Measurements from ENCODE around the gene ABCA13.

Gene ABCA13

GRCh38 chr7:48522692-48523091 lies 351.4 kb downstream of the ABCA13 start:
- H3K27me3 ChIP-seq (ENCODE audit: insufficient read depth, low read depth, severe bottlenecking) = no peaks in the 10 kb centered on the region
- H3K4me3 ChIP-seq (ENCODE audit: low read depth, low read length) = no peak overlapping the region
- TF ChIP-seq, protein P1, sequence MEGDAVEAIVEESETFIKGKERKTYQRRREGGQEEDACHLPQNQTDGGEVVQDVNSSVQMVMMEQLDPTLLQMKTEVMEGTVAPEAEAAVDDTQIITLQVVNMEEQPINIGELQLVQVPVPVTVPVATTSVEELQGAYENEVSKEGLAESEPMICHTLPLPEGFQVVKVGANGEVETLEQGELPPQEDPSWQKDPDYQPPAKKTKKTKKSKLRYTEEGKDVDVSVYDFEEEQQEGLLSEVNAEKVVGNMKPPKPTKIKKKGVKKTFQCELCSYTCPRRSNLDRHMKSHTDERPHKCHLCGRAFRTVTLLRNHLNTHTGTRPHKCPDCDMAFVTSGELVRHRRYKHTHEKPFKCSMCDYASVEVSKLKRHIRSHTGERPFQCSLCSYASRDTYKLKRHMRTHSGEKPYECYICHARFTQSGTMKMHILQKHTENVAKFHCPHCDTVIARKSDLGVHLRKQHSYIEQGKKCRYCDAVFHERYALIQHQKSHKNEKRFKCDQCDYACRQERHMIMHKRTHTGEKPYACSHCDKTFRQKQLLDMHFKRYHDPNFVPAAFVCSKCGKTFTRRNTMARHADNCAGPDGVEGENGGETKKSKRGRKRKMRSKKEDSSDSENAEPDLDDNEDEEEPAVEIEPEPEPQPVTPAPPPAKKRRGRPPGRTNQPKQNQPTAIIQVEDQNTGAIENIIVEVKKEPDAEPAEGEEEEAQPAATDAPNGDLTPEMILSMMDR (IDR thresholded peaks at IDR 0.05; ENCODE audit: low read depth, low read length) = no peak
- H3K27ac ChIP-seq = no peak overlapping the region
- DNase-seq = no peak
- no peaks in the 10 kb centered on the region for H3K9me3 ChIP-seq (ENCODE audit: severe bottlenecking)
- H3K36me3 ChIP-seq = no peaks in the 10 kb centered on the region

- Histone ChIP-seq H3K27ac (no peak overlapping the region), H3K27me3 (ENCODE audit: insufficient read depth, low read depth, severe bottlenecking) (no peaks in the 10 kb centered on the region), H3K9me3 (ENCODE audit: severe bottlenecking) (no peaks in the 10 kb centered on the region), H3K36me3 (no peaks in the 10 kb centered on the region), H3K4me3 (ENCODE audit: low read depth, low read length) (no peak overlapping the region)
- DNase-seq = no peak
- TF ChIP-seq, protein P1 (IDR thresholded peaks at IDR 0.05; ENCODE audit: low read depth, low read length) = no peak
These were observed 354.8 kb downstream of the ABCA13 start for GRCh38 chr7:48525736-48526732.

DNA sequence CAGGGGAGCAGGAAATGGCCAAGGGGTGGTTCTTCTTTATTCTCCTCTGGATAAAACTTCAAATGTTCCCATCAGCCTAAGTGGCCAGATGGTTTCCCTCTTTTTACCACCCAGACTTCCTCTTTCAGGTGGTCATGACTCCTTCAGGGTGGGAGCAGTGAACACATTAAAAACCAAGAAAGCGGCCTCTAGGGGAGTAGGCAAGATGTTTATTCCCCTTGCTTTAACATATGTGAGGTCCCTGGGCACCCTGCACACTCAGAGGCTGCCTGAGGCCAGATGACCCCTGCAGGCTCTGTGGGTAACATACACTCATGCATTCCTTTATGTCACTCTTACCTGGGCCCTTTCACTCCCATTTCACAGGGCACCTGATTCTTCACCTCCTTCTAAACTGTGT lies 357.4 kb downstream of the ABCA13 start:
- TF ChIP-seq, protein P1 (IDR thresholded peaks at IDR 0.05; ENCODE audit: low read depth, low read length) = peak; percentile 20; the same call in 1 of the 2 replicates
- DNase-seq = peak; percentile 19
- no peak overlapping the region for H3K4me3 ChIP-seq (ENCODE audit: low read depth, low read length)
- no peaks in the 10 kb centered on the region for H3K36me3 ChIP-seq
- no peaks in the 10 kb centered on the region for H3K27me3 ChIP-seq (ENCODE audit: insufficient read depth, low read depth, severe bottlenecking)
- no peaks in the 10 kb centered on the region for H3K9me3 ChIP-seq (ENCODE audit: severe bottlenecking)
- no peak overlapping the region for H3K27ac ChIP-seq

GRCh38 chr7:48537561-48537960 lies 366.3 kb downstream of the ABCA13 start:
- TF ChIP-seq, protein P1 (IDR thresholded peaks at IDR 0.05; ENCODE audit: low read depth, low read length) = no peak
- DNase-seq = no peak
- Histone ChIP-seq H3K4me3 (ENCODE audit: low read depth, low read length) (no peak overlapping the region), H3K27me3 (ENCODE audit: insufficient read depth, low read depth, severe bottlenecking) (no peaks in the 10 kb centered on the region), H3K27ac (no peak overlapping the region), H3K36me3 (no peaks in the 10 kb centered on the region), H3K9me3 (ENCODE audit: severe bottlenecking) (no peaks in the 10 kb centered on the region)

GRCh38 chr7:48540746-48541145 lies 369.5 kb downstream of the ABCA13 start:
- DNase-seq = no peak
- TF ChIP-seq, protein P1 (IDR thresholded peaks at IDR 0.05; ENCODE audit: low read depth, low read length) = no peak
- no peak overlapping the region for H3K4me3 ChIP-seq (ENCODE audit: low read depth, low read length)
- no peak overlapping the region for H3K27ac ChIP-seq
- no peaks in the 10 kb centered on the region for H3K27me3 ChIP-seq (ENCODE audit: insufficient read depth, low read depth, severe bottlenecking)
- no peaks in the 10 kb centered on the region for H3K9me3 ChIP-seq (ENCODE audit: severe bottlenecking)
- no peaks in the 10 kb centered on the region for H3K36me3 ChIP-seq

Data from WERI-Rb-1 (cell line).